K562 (cell line): ENCODE data around the gene MRGPRE. TPM values are rescaled to one million over a fixed set of nuclear protein-coding genes. Genes with fewer than 3 reads are reported as not detected.

ENCODE experiments used
- BRD4 ChIP-seq: fragments of 200-600 bp; sonication (generic); IDR thresholded peaks from 2 replicates; pipeline ENCODE4 v1.6.1; 2017; ENCODE audit warnings: inconsistent platforms
- HNRNPL ChIP-seq: fragments of 200-400 bp; formaldehyde crosslinking; IDR thresholded peaks from 2 replicates; pipeline ENCODE4 v1.6.1; 2017; ENCODE audit warnings: low read depth, mild to moderate bottlenecking, low read length
- SIN3B ChIP-seq: fragments of 450-650 bp; IDR thresholded peaks from 2 replicates; pipeline ENCODE4 v1.6.1; 2017; ENCODE audit warnings: low read depth, mild to moderate bottlenecking, moderate library complexity
- ZBTB1 ChIP-seq: sonication (generic); formaldehyde crosslinking; IDR thresholded peaks from 2 replicates; pipeline ENCODE4 v1.8.1; 2023; ENCODE audit warnings: missing genetic modification reagents, low read depth, mild to moderate bottlenecking, borderline replicate concordance
- polyA plus RNA-seq, 8 experiments: library from polyadenylated mRNA; depleted of rRNA in 4 of 8; stranded (reverse) in 5 of 8; unstranded in 3 of 8; fragments of >200 nt; fragmentation: Nextera tagmentation in 2 of 8; fragmentation: Illumina TruSeq in 1 of 8; extraction: Ambion mirVana in 2 of 8; extraction: Trizol in 1 of 8; gene quantifications; 2 replicates each; pipeline versions ENCODE4 v1.2.1 to v1.2.3, GENCODE V29; 2011 to 2014; ENCODE audit warnings: inconsistent platforms in 1 of 8, missing spikeins in 1 of 8
- total RNA-seq, 7 experiments: library from RNA; depleted of rRNA in 6 of 7; stranded (reverse); fragments of >200 nt in 6 of 7; fragmentation: Illumina TruSeq in 2 of 7; extraction: Trizol in 2 of 7; gene quantifications; 2 replicates each; pipeline versions ENCODE4 v1.2.1 to v1.2.3, GENCODE V29; 2011 to 2021; ENCODE audit warnings: low replicate concordance in 1 of 7
- TF ChIP-seq, protein P1 (sequence below): fragments of 450-650 bp; IDR thresholded peaks from 2 replicates; pipeline ENCODE4 v1.6.1; 2016; ENCODE audit warnings: low read depth

The MRGPRE gene
- total and polyA plus RNA-seq, 9 of the 15 experiments (the other 6 are each of a cell fraction or from before 2014, with no cell fraction given), result not detected

DNA sequence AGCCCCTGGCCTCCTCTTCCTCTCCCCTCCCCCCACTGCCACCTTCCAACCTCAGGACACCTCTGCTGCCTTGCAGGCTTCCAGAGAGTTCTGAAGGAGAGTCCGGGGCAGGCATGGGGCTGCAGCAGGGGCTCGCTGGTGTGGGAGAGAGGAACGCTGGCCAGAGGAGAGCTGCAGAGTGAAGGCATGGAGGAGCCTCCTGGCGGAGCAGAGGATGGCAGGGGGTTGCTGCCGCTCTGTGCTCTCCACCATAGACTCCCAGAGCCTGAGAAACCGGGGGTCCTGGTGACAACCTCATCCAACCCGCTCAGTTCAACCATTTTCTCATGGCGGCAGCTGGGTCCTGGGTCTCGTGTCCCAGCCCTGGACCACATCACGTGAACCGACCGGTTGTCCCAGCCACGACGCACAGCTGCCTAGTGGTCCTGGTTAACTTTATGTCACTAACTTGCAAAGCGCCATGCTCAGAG is 31.1 kb downstream of the MRGPRE start (continued):
- TF ChIP-seq, protein P1, sequence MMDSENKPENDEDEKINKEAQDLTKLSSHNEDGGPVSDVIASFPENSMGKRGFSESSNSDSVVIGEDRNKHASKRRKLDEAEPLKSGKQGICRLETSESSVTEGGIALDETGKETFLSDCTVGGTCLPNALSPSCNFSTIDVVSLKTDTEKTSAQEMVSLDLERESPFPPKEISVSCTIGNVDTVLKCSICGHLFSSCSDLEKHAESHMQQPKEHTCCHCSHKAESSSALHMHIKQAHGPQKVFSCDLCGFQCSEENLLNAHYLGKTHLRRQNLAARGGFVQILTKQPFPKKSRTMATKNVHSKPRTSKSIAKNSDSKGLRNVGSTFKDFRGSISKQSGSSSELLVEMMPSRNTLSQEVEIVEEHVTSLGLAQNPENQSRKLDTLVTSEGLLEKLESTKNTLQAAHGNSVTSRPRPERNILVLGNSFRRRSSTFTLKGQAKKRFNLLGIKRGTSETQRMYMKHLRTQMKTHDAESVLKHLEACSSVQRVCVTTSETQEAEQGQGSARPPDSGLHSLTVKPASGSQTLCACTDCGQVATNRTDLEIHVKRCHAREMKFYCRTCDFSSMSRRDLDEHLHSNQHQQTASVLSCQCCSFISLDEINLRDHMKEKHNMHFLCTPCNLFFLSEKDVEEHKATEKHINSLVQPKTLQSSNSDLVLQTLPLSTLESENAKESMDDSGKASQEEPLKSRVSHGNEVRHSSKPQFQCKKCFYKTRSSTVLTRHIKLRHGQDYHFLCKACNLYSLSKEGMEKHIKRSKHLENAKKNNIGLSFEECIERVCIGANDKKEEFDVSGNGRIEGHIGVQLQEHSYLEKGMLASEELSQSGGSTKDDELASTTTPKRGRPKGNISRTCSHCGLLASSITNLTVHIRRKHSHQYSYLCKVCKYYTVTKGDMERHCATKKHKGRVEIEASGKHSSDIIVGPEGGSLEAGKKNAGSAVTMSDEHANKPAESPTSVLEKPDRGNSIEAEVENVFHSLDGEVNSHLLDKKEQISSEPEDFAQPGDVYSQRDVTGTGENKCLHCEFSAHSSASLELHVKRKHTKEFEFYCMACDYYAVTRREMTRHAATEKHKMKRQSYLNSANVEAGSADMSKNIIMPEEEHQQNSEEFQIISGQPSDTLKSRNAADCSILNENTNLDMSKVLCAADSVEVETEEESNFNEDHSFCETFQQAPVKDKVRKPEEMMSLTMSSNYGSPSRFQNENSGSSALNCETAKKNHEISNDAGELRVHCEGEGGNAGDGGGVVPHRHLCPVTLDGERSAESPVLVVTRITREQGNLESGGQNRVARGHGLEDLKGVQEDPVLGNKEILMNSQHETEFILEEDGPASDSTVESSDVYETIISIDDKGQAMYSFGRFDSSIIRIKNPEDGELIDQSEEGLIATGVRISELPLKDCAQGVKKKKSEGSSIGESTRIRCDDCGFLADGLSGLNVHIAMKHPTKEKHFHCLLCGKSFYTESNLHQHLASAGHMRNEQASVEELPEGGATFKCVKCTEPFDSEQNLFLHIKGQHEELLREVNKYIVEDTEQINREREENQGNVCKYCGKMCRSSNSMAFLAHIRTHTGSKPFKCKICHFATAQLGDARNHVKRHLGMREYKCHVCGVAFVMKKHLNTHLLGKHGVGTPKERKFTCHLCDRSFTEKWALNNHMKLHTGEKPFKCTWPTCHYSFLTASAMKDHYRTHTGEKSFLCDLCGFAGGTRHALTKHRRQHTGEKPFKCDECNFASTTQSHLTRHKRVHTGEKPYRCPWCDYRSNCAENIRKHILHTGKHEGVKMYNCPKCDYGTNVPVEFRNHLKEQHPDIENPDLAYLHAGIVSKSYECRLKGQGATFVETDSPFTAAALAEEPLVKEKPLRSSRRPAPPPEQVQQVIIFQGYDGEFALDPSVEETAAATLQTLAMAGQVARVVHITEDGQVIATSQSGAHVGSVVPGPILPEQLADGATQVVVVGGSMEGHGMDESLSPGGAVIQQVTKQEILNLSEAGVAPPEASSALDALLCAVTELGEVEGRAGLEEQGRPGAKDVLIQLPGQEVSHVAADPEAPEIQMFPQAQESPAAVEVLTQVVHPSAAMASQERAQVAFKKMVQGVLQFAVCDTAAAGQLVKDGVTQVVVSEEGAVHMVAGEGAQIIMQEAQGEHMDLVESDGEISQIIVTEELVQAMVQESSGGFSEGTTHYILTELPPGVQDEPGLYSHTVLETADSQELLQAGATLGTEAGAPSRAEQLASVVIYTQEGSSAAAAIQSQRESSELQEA, result no peak
- TF ChIP-seq HNRNPL, result no peak
- TF ChIP-seq SIN3B, result no peak
- TF ChIP-seq BRD4, result no peak
- TF ChIP-seq ZBTB1, result no peak
